ENCODE results near the gene DPEP3. TPM values are rescaled to one million over a fixed set of nuclear protein-coding genes. Genes with fewer than 3 reads are reported as not detected.

Gene DPEP3
- total and polyA plus RNA-seq, 8 donors = 0.08 to 0.60 (median 0.09) TPM; not detected in 5

DNA sequence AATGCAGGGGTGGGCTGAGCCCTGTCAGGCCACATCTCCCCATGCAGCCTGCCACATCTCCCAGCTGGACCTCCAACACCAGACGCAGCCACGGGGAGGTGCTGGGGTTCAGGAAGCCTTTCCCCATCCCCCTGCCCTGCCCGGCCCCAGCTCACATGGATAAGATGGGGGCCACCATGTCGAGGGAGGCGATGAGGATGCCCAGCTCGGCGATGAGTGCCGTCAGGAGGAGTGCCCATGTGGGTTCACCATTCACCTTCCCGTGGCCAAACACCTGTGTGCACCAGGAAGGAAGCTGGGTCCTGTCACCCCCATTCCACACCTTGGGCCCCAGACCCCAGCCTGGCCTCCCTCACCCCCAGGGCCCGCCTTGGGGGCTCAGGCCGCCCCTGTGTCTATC lies 30.7 kb downstream of the DPEP3 start:
- Histone ChIP-seq H3K27me3 (no peaks in the 10 kb centered on the region), H3K27ac (no peak overlapping the region), H3K36me3 (peaks cover 4 to 99% of the 10 kb centered on the region in 2 donors), H3K9me3 (no peaks in the 10 kb centered on the region), H3K4me1 (no peaks in the 10 kb centered on the region), H3K4me3 (no peak overlapping the region)
- intact Hi-C loops (cut with DNase I) = no loop called here
- TF ChIP-seq, protein P1, sequence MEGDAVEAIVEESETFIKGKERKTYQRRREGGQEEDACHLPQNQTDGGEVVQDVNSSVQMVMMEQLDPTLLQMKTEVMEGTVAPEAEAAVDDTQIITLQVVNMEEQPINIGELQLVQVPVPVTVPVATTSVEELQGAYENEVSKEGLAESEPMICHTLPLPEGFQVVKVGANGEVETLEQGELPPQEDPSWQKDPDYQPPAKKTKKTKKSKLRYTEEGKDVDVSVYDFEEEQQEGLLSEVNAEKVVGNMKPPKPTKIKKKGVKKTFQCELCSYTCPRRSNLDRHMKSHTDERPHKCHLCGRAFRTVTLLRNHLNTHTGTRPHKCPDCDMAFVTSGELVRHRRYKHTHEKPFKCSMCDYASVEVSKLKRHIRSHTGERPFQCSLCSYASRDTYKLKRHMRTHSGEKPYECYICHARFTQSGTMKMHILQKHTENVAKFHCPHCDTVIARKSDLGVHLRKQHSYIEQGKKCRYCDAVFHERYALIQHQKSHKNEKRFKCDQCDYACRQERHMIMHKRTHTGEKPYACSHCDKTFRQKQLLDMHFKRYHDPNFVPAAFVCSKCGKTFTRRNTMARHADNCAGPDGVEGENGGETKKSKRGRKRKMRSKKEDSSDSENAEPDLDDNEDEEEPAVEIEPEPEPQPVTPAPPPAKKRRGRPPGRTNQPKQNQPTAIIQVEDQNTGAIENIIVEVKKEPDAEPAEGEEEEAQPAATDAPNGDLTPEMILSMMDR (IDR thresholded peaks at IDR 0.05) = no peak
- DNase-seq (peak in 1 of 4 donors; percentile 71), ATAC-seq (no peak)

DNA sequence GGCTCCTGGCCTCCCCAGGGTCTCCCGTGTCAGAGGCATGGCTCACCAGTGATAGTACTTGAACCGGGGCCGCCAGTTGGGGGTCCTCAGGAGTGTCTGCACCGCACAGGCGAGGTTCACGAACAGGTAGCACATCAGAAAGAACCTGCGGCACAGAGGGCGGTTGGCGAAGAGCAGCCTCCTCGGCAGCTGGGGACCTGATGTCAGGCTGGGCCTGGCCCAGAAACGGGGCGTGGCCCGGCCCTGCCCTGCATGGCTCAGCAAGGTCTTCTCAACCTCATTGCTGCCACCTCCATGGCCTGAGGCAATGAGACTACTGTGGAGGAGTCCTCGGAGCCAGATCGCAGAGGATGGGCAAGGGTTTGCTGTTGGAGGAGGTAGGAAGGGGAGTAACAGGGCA lies 32.3 kb downstream of the DPEP3 start:
- Histone ChIP-seq H3K9me3 (no peaks in the 10 kb centered on the region), H3K27me3 (no peaks in the 10 kb centered on the region), H3K4me1 (no peaks in the 10 kb centered on the region), H3K27ac (no peak overlapping the region), H3K4me3 (no peak overlapping the region), H3K36me3 (peaks cover 4 to 97% of the 10 kb centered on the region in 2 donors)
- intact Hi-C loops (cut with DNase I) = no loop called here
- TF ChIP-seq, protein P1 (IDR thresholded peaks at IDR 0.05) = no peak
- ATAC-seq (no peak), DNase-seq (no peak)

DNA sequence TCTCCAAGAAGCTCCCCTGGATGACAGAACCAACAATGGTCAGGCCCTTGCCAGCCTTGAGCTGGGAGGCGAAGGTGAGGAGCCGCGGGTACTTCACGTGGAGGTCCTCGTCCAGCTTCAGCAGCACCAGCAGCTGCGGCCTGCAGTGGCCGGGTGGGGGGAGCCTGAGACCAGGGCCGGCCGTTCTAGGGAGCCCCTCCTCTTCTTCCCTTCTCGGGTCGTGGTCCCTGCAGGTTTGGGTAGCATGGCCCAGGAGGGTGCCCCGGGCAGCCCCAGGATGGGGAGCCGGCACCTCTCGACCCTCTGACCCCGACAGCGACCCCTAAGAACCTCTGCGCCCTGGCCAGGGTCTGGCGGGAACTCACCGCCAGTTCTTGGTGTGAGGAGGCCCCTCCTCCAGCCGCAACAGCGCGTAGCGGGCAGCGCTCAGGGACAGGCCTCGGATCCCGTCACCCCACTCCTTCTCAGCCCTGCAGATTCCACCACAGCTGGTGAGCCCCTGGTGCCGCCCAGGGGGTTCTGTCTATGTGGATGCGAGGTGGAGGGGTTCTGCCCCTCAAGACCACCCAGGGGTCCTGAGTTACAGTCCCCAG lies 33.2 kb downstream of the DPEP3 start:
- H3K27ac ChIP-seq = no peak overlapping the region
- intact Hi-C loops (cut with DNase I) = no loop called here
- H3K9me3 ChIP-seq = no peaks in the 10 kb centered on the region
- H3K4me3 ChIP-seq = no peak overlapping the region
- no peaks in the 10 kb centered on the region for H3K4me1 ChIP-seq
- peaks cover 4 to 97% of the 10 kb centered on the region in 2 donors for H3K36me3 ChIP-seq
- DNase-seq (no peak), ATAC-seq (no peak)
- TF ChIP-seq, protein P1 (IDR thresholded peaks at IDR 0.05) = no peak
- no peaks in the 10 kb centered on the region for H3K27me3 ChIP-seq

DNA sequence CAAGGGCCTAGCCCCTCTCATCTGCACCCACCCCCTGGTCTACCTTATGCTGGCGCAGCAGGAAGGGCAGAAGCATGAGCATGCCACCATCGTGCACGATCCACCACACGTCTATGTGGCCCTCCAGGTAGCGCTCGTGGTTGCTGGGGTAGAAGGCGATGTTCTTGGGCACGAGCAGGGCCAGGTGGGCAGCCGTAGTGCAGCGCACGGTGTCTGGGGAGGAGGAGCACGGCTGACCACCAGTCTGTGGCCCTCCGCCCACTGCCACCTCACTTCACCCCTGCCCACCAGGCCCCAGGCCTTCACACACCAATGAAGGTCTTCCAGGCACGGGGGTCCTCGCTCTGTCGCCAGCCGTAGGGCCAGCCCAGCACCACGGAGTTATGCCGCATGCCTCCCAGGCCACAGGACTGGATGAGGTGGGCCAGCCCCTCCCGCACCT lies 34.1 kb downstream of the DPEP3 start:
- Histone ChIP-seq H3K4me1 (no peaks in the 10 kb centered on the region), H3K4me3 (no peak overlapping the region), H3K9me3 (no peaks in the 10 kb centered on the region), H3K36me3 (peaks cover 4 to 91% of the 10 kb centered on the region in 2 donors), H3K27ac (no peak overlapping the region), H3K27me3 (no peaks in the 10 kb centered on the region)
- ATAC-seq (no peak), DNase-seq (peak in 1 of 4 donors; percentile 72)
- TF ChIP-seq, protein P1 (IDR thresholded peaks at IDR 0.05) = no peak
- intact Hi-C loops (cut with DNase I) = no loop called here

DNA sequence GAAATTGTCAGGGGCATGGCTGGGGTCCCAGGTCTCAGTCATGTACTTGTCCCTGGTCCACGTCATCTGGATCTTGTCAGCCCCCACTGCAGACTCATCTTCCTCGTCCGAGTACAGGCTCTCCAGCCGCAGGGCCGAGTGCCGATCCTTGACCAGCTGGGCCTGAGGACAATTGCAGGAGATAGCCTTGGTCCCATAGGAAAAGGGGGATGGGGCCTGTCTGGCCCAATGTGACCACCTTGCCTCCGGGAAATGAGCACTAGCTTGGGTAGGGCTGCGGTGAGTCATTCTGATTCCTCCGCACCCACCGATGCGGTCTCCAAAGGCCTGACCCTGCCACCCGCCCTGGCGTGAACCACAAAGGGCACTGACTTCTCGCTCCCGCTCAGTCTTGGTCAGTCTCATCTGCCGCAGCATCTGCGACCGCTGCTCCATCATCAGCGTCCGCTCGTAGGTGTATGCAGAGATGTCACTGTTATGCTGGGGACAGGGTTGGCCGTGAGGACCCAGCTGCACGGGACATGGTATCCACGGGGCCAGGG lies 34.8 kb downstream of the DPEP3 start:
- ATAC-seq = no peak
- TF ChIP-seq, protein P1 (IDR thresholded peaks at IDR 0.05) = no peak
- peaks cover 4 to 87% of the 10 kb centered on the region in 2 donors for H3K36me3 ChIP-seq
- no peaks in the 10 kb centered on the region for H3K4me1 ChIP-seq
- intact Hi-C loops (cut with DNase I) = no loop called here
- H3K9me3 ChIP-seq = no peaks in the 10 kb centered on the region
- no peaks in the 10 kb centered on the region for H3K27me3 ChIP-seq
- no peak overlapping the region for H3K4me3 ChIP-seq
- H3K27ac ChIP-seq = no peak overlapping the region
- DNase-seq = no peak

Data from left lung (tissue), 10 donors.